GM23248 (cell line): ENCODE measurements around the gene AGFG1. TPM values are rescaled to one million over a fixed set of nuclear protein-coding genes. Genes with fewer than 3 reads are reported as not detected.

Experiments
- DNase-seq: peaks from one replicate; pipeline ENCODE4 v3.0.0-alpha.2; 2015
- H2AFZ ChIP-seq: fragments of 200-600 bp; sonication (generic); 2 replicates; pipeline ENCODE4 v1.6.1; 2016; ENCODE audit warnings: antibody characterized with exemption
- H3F3A ChIP-seq: fragments of 200-600 bp; sonication (generic); 2 replicates; pipeline ENCODE4 v1.6.1; 2016; ENCODE audit warnings: mild to moderate bottlenecking, antibody characterized with exemption, mixed run types; ENCODE audit not compliant: insufficient read depth
- H3K27ac ChIP-seq: fragments of 200-600 bp; sonication (generic); 2 replicates; pipeline ENCODE4 v1.5.1; 2016; ENCODE audit warnings: mild to moderate bottlenecking
- H3K27me3 ChIP-seq: fragments of 200-600 bp; sonication (generic); replicated peaks from 2 replicates; pipeline ENCODE4 v1.6.1; 2016; ENCODE audit warnings: mild to moderate bottlenecking; ENCODE audit not compliant: insufficient read depth
- H3K36me3 ChIP-seq: fragments of 200-600 bp; sonication (generic); 2 replicates; pipeline ENCODE4 v1.6.1; 2016; ENCODE audit warnings: low read depth, mild to moderate bottlenecking
- H3K4me1 ChIP-seq: fragments of 200-600 bp; sonication (generic); 2 replicates; pipeline ENCODE4 v1.6.1; 2016; ENCODE audit warnings: mild to moderate bottlenecking; ENCODE audit not compliant: insufficient read depth
- H3K4me2 ChIP-seq: fragments of 200-600 bp; sonication (generic); one replicate; pipeline ENCODE4 v1.6.1; 2016; ENCODE audit warnings: mild to moderate bottlenecking; ENCODE audit not compliant: unreplicated experiment
- H3K4me3 ChIP-seq: fragments of 200-600 bp; sonication (generic); 2 replicates; pipeline ENCODE4 v1.5.1; 2016; ENCODE audit warnings: mild to moderate bottlenecking
- H3K79me2 ChIP-seq: fragments of 200-600 bp; sonication (generic); 2 replicates; pipeline ENCODE4 v1.6.1; 2016; ENCODE audit warnings: mild to moderate bottlenecking; ENCODE audit not compliant: insufficient read depth
- H3K9ac ChIP-seq: fragments of 200-600 bp; sonication (generic); 2 replicates; pipeline ENCODE4 v1.6.1; 2016; ENCODE audit warnings: mild to moderate bottlenecking
- H3K9me2 ChIP-seq: fragments of 200-600 bp; sonication (generic); 2 replicates; pipeline ENCODE4 v1.6.1; 2016; ENCODE audit warnings: mixed run types, mild to moderate bottlenecking, moderate library complexity; ENCODE audit not compliant: insufficient read depth
- H3K9me3 ChIP-seq: fragments of 200-600 bp; sonication (generic); one replicate; pipeline ENCODE4 v1.6.1; 2017; ENCODE audit warnings: low read depth
- H4K20me1 ChIP-seq: fragments of 200-600 bp; sonication (generic); 2 replicates; pipeline ENCODE4 v1.6.0; 2016; ENCODE audit not compliant: insufficient read depth
- EZH2 ChIP-seq: fragments of 200-600 bp; sonication (generic); IDR thresholded peaks from 2 replicates; pipeline ENCODE4 v1.6.1; 2018; ENCODE audit warnings: antibody characterized with exemption, mild to moderate bottlenecking; ENCODE audit not compliant: insufficient read depth, poor library complexity, severe bottlenecking
- EZH2phosphoT487 ChIP-seq: fragments of 200-600 bp; sonication (generic); IDR thresholded peaks from 2 replicates; pipeline ENCODE4 v1.6.1; 2018; ENCODE audit warnings: antibody characterized with exemption, moderate library complexity, mild to moderate bottlenecking, low read depth; ENCODE audit not compliant: insufficient read depth
- WGBS, 2 experiments: methylation state at CpG; one replicate each; pipeline ENCODE4 v1.1.6; 2015 to 2017; ENCODE audit warnings: low lambda C conversion rate in 2 of 2, low coverage in 1 of 2; ENCODE audit errors: missing lambda C conversion rate in 2 of 2; 5-methylcytosine and 5-hydroxymethylcytosine counted together
- in situ Hi-C: fragments of 300-500 bp; cut with MboI; formaldehyde crosslinking; loops from 2 replicates; pipeline ENCODE4 v1.15.0; 2020
- polyA plus RNA-seq: library from polyadenylated mRNA; unstranded; fragments of >200 nt; fragmentation: Nextera tagmentation; extraction: Ambion mirVana; gene quantifications from 2 replicates; pipeline ENCODE4 v1.2.1, GENCODE V29; 2016
- total RNA-seq: library from RNA; depleted of rRNA; stranded (reverse); fragments of >200 nt; shearing (Covaris generic); gene quantifications from 2 replicates; pipeline ENCODE4 v1.2.3, GENCODE V29; 2014

Gene AGFG1
- total and polyA plus RNA-seq, 2 experiments from 2014 or later, result 16.5 to 144 TPM

DNA sequence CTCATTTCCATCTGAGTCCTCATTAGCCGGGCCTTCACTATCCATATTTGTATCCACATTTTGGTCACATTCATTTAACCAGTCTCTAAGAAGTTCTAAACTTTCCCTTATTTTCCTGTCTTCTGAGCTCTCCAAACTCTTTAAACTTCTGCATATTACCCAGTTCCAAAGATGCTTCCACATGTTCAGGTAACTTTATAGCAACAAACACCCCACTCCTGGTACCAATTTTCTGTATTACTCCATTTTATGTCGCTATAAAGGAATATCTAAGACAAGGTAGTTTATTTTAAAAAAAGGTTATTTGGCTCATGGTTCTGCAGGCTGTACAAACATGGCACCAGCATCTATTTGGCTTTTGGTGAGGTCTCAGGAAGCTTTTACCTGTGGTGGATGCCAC, 38.8 kb upstream of the AGFG1 start:
- no peak overlapping the region for H2AFZ ChIP-seq
- no peak overlapping the region for H3K4me3 ChIP-seq
- no peaks in the 10 kb centered on the region for H4K20me1 ChIP-seq
- WGBS, 2 experiments, result 64 to 67% methylated on average over 2 of the region's 2 CpGs
- no peaks in the 10 kb centered on the region for H3K4me1 ChIP-seq
- no peak for DNase-seq
- no peak overlapping the region for H3K9ac ChIP-seq
- no peaks in the 10 kb centered on the region for H3K9me3 ChIP-seq
- no peaks in the 10 kb centered on the region for H3K79me2 ChIP-seq
- H3K36me3 ChIP-seq, result no peaks in the 10 kb centered on the region
- no peaks in the 10 kb centered on the region for H3K27me3 ChIP-seq
- no peaks in the 10 kb centered on the region for H3F3A ChIP-seq
- H3K4me2 ChIP-seq, result no peak overlapping the region
- H3K27ac ChIP-seq, result no peak overlapping the region
- no peaks in the 10 kb centered on the region for H3K9me2 ChIP-seq
- TF ChIP-seq EZH2phosphoT487, result no peak
- no peak for TF ChIP-seq EZH2
- in situ Hi-C loops, result no loop called here

GRCh38 chr2:227436436-227437174, 35.4 kb upstream of the AGFG1 start:
- H3K4me1 ChIP-seq, result no peaks in the 10 kb centered on the region
- 72 to 77% methylated on average over 7 of the region's 7 CpGs for WGBS, 2 experiments
- no peaks in the 10 kb centered on the region for H3K9me3 ChIP-seq
- no peaks in the 10 kb centered on the region for H3K36me3 ChIP-seq
- H2AFZ ChIP-seq, result no peak overlapping the region
- H4K20me1 ChIP-seq, result no peaks in the 10 kb centered on the region
- H3F3A ChIP-seq, result no peaks in the 10 kb centered on the region
- no peak for TF ChIP-seq EZH2phosphoT487
- no peak for TF ChIP-seq EZH2
- H3K79me2 ChIP-seq, result no peaks in the 10 kb centered on the region
- no peak overlapping the region for H3K4me2 ChIP-seq
- no peak for DNase-seq
- in situ Hi-C loops, result no loop called here
- no peak overlapping the region for H3K9ac ChIP-seq
- no peak overlapping the region for H3K4me3 ChIP-seq
- no peaks in the 10 kb centered on the region; the same call in 1 of the 2 replicates for H3K9me2 ChIP-seq
- H3K27me3 ChIP-seq, result no peaks in the 10 kb centered on the region
- H3K27ac ChIP-seq, result no peak overlapping the region

DNA sequence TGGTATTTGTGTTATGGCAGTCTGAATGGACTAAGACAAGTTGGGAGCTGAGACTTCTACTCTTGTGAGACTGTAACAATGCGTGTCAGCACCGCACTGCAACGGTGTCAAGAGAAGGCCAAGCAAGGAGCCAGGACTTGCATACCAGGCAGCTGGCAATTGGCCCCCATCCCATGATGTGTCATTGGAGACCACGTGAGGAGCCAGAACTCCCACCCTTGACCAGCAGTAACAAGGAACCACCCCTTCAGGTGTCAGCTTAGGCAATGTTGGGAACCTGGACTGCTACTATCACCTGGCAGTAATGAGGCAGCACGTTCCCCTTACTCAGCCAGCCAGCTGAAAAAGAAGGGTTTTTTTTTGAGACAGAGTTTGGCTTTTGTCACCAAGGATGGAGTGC, 32.7 kb upstream of the AGFG1 start:
- Histone ChIP-seq H3K79me2 (no peaks in the 10 kb centered on the region), H3K27me3 (no peaks in the 10 kb centered on the region), H3K9ac (no peak overlapping the region), H2AFZ (no peak overlapping the region), H3K36me3 (no peaks in the 10 kb centered on the region), H3K4me1 (no peaks in the 10 kb centered on the region), H3K9me3 (no peaks in the 10 kb centered on the region), H3K4me3 (no peak overlapping the region), H3K9me2 (no peaks in the 10 kb centered on the region; the same call in 1 of the 2 replicates), H3K27ac (no peak overlapping the region), H3F3A (no peaks in the 10 kb centered on the region), H4K20me1 (no peaks in the 10 kb centered on the region), H3K4me2 (no peak overlapping the region)
- in situ Hi-C loops, result no loop called here
- WGBS, 2 experiments, result 67 to 69% methylated on average over 5 of the region's 5 CpGs
- DNase-seq, result peak; percentile 21
- TF ChIP-seq EZH2, result no peak
- TF ChIP-seq EZH2phosphoT487, result no peak

GRCh38 chr2:227442639-227443038, 29.3 kb upstream of the AGFG1 start:
- H3K27ac ChIP-seq, result no peak overlapping the region
- no peaks in the 10 kb centered on the region for H3K27me3 ChIP-seq
- DNase-seq, result no peak
- in situ Hi-C loops, result no loop called here
- no peaks in the 10 kb centered on the region for H3K79me2 ChIP-seq
- no peaks in the 10 kb centered on the region for H4K20me1 ChIP-seq
- no peak overlapping the region for H3K9ac ChIP-seq
- H3F3A ChIP-seq, result peaks cover 10% of the 10 kb centered on the region
- H3K9me2 ChIP-seq, result no peaks in the 10 kb centered on the region; the same call in 1 of the 2 replicates
- no peaks in the 10 kb centered on the region for H3K36me3 ChIP-seq
- TF ChIP-seq EZH2phosphoT487 (no peak), EZH2 (no peak)
- H3K4me3 ChIP-seq, result no peak overlapping the region
- no peak overlapping the region for H2AFZ ChIP-seq
- WGBS, 2 experiments, result 63 to 70% methylated on average over 1 of the region's 1 CpG
- no peak overlapping the region for H3K4me2 ChIP-seq
- peaks cover 8% of the 10 kb centered on the region for H3K4me1 ChIP-seq
- H3K9me3 ChIP-seq, result no peaks in the 10 kb centered on the region
